ENCODE results near the gene ARMC12. TPM values are rescaled to one million over a fixed set of nuclear protein-coding genes. Genes with fewer than 3 reads are reported as not detected.
A peak's percentile ranks its signal among the peaks of the same experiment; 100 is the strongest.

Gene ARMC12
- total and polyA plus RNA-seq, 2 of the 13 experiments (the other 11 are each of a cell fraction or from before 2014, with no cell fraction given), result 1.3 TPM; not detected in 1

DNA sequence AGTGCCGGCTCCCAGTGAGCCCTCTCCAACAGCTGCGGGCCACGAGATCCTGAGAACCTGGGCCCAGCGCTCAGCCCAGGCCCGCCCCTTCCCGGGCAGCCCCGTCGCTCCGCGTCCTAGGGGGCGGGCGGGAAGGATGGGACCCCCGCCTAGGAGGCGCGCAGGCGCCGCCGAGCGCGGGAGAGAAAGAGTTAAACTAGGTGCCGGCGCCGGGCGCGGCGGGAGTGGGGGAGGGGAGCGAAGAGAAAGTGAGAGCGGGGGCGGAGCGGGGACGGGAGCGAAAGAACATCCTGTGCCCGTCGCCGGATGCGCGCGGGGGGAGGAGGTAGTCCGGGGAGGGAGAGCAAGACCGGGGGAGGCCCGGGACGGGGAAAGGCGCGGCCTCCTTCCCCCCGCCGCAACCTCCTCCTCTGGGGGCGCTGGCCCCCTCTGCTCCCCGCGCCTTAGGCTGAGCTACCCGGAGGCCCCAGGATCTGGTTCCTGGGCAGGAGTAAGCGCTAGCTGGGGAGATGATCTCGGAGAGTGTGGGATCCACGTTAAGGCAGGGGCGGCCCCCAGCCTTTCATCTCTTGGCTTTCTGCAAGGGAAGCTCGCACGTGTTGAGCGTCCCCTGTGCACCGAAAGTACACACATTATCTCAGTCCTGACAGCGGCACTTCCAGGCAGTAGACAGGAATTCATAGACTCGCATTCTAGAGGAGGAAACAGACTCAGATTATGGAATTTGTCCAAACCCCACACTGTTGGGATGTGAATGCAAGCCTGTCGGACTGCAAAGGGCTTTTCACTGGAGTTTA lies 4.9 kb upstream of the ARMC12 start (continued):
- peak; percentile 88 for TF ChIP-seq ZNF407 (CRISPR knock-in tag; IDR thresholded peaks at IDR 0.05; ENCODE audit: not compliant biosample characterization)
- TF ChIP-seq EP300 (IDR thresholded peaks at IDR 0.05; ENCODE audit: low read depth in 2 of 2, low read length in 2 of 2), result peak in 1 of 2 experiments; percentile 71; a peak in 1 of 4 replicates
- peak; percentile 50; the same call in 1 of the 2 replicates for TF ChIP-seq EP300 (CRISPR knock-in tag; IDR thresholded peaks at IDR 0.05; ENCODE audit: borderline replicate concordance)
- TF ChIP-seq NFIC (IDR thresholded peaks at IDR 0.05; ENCODE audit: low read length), result no peak
- TF ChIP-seq HNRNPH1 (optimal IDR thresholded peaks at IDR 0.05; ENCODE audit: low read depth, low read length), result peak; percentile 64
- TF ChIP-seq MED13 (CRISPR knock-in tag; IDR thresholded peaks at IDR 0.05), result peak; percentile 54
- peak; percentile 77 for TF ChIP-seq SP4 (CRISPR knock-in tag; IDR thresholded peaks at IDR 0.05)
- TF ChIP-seq ZNF318 (CRISPR knock-in tag; IDR thresholded peaks at IDR 0.05), result no peak
- TF ChIP-seq ZFP36L1 (CRISPR knock-in tag; IDR thresholded peaks at IDR 0.05), result peak; percentile 95
- TF ChIP-seq ZZZ3 (CRISPR knock-in tag; IDR thresholded peaks at IDR 0.05; ENCODE audit: borderline replicate concordance), result no peak
- no peak for TF ChIP-seq ZNF761 (CRISPR knock-in tag; conservative IDR thresholded peaks at IDR 0.05)
- TF ChIP-seq ZNF530 (CRISPR knock-in tag; IDR thresholded peaks at IDR 0.05; ENCODE audit: low read depth), result 0 out of 2 replicates have a peak, but pooled peaks have one; percentile 58

Data from HepG2 (cell line).